ENCODE data around the gene MAPK11. TPM values are rescaled to one million over a fixed set of nuclear protein-coding genes. Genes with fewer than 3 reads are reported as not detected.
"Not testable (repeated sequence)": the region's sequence is repeated elsewhere in the genome, so short reads cannot be mapped to it uniquely, and the experiment has no call there.

MAPK11 gene
- polyA plus RNA-seq, 10 donors, result 4.6 to 8.4 (median 5.8) TPM

GRCh38 chr22:50280022-50280707 is 10.0 kb upstream of the MAPK11 start:
- DNase-seq, result no peak

GRCh38 chr22:50278956-50279619 is 8.9 kb upstream of the MAPK11 start:
- DNase-seq, result no peak

GRCh38 chr22:50278461-50278860 is 8.3 kb upstream of the MAPK11 start:
- DNase-seq, result no peak

- DNase-seq, result no peak
Observed at GRCh38 chr22:50277761-50278160, 7.6 kb upstream of the MAPK11 start.

- peak in 1 of 3 donors; percentile 37 for DNase-seq
Observed at GRCh38 chr22:50276143-50276542, 6.0 kb upstream of the MAPK11 start.

GRCh38 chr22:50275181-50276055 is 5.2 kb upstream of the MAPK11 start:
- DNase-seq, result no peak

GRCh38 chr22:50274771-50275170 is 4.6 kb upstream of the MAPK11 start:
- DNase-seq, result no peak

GRCh38 chr22:50274311-50274710 is 4.1 kb upstream of the MAPK11 start:
- peak in 1 of 3 donors; percentile 67 for DNase-seq

GRCh38 chr22:50273781-50274180 is 3.6 kb upstream of the MAPK11 start:
- DNase-seq, result not testable (repeated sequence)

GRCh38 chr22:50273352-50273751 is 3.2 kb upstream of the MAPK11 start:
- DNase-seq, result not testable (repeated sequence)

GRCh38 chr22:50272044-50272802 is 2.0 kb upstream of the MAPK11 start:
- DNase-seq, result no peak

- peak in 1 of 3 donors; percentile 51 for DNase-seq
Observed at GRCh38 chr22:50271519-50271970, 1.4 kb upstream of the MAPK11 start.

- DNase-seq, result peak in 2 of 3 donors; percentile 72 to 86
Observed at GRCh38 chr22:50270666-50271394, 650 bp upstream of the MAPK11 start.

GRCh38 chr22:50269573-50269969 is 609 bp downstream of the MAPK11 start:
- peak in 1 of 3 donors; percentile 41 for DNase-seq

GRCh38 chr22:50268655-50269113 is 1.5 kb downstream of the MAPK11 start:
- peak in 1 of 3 donors; percentile 52 for DNase-seq

- peak in 1 of 3 donors; percentile 67 for DNase-seq
Observed at GRCh38 chr22:50267591-50268390, 2.4 kb downstream of the MAPK11 start.

- no peak for DNase-seq
Observed at GRCh38 chr22:50266994-50267393, 3.2 kb downstream of the MAPK11 start.

- DNase-seq, result no peak
Observed at GRCh38 chr22:50264946-50265669, 5.1 kb downstream of the MAPK11 start.

- DNase-seq, result no peak
Observed at GRCh38 chr22:50264104-50264745, 6.0 kb downstream of the MAPK11 start.
